GM21367 (cell line): ENCODE results near the gene TRAF5.

Source experiments
- ATAC-seq: cut with Tn5 transposase; IDR thresholded peaks from one replicate; pipeline ENCODE4 v1.9.1; 2021; ENCODE audit not compliant: unreplicated experiment

Gene TRAF5

GRCh38 chr1:211328084-211328694 is 1.6 kb downstream of the TRAF5 start:
- no peak for ATAC-seq

- no peak for ATAC-seq
These were observed 2.3 kb downstream of the TRAF5 start for GRCh38 chr1:211328866-211329475.

DNA sequence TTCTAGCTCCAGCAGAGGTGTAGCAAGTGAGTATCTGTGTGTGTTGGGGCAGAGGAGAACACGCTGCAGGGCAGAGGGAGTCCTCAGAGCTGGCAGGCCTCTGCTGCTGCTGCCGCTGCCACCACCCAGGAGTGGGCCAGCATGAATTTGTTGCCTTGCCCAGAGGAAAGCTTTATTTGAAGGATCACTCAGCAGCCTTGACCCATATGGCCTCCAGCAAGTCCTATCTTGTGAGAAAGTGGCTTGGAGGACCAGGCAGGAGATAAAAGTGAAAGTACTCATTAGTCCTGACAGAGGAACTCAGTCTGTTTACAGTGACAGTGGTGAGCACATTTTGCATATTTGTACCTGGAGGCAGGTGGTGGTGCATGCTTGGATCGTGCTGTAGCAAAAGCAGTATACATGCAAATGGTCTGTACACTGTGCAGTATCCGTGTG is 3.1 kb downstream of the TRAF5 start:
- ATAC-seq, result peak; percentile 50

GRCh38 chr1:211330282-211330936 is 3.8 kb downstream of the TRAF5 start:
- ATAC-seq, result no peak

DNA sequence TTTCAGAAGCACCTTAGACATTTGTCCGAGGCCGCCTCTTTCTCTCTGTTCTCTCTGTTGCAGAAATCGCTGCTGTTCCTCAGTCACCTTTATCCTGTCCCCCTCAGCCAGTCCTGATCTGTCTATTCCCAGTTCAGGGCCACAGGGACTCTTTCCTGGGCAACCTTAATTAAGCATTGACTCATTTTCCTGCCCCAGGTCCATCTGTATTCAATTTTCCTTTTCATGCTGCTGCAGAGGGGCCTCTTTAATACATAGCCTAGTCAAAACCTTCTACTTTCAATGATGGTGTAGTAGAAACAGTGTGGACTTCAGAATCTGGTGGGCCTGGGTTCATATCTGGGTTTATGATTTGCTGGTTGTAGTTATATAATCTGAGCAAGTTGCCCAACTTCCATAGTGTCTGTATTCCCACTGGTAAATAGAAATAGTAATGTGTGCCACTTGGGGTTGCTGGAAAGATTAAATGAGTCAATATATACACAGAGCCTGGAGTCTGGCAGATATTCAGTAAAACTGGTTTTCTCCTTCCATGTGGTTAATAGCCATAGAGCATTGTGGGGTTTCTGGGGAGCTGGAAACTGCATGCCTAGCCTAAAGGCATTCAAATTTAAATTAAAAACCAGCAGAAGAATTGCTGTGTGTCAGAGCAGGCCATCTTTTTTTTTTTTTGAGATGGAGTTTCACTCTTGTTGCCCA is 4.5 kb downstream of the TRAF5 start:
- ATAC-seq, result no peak

DNA sequence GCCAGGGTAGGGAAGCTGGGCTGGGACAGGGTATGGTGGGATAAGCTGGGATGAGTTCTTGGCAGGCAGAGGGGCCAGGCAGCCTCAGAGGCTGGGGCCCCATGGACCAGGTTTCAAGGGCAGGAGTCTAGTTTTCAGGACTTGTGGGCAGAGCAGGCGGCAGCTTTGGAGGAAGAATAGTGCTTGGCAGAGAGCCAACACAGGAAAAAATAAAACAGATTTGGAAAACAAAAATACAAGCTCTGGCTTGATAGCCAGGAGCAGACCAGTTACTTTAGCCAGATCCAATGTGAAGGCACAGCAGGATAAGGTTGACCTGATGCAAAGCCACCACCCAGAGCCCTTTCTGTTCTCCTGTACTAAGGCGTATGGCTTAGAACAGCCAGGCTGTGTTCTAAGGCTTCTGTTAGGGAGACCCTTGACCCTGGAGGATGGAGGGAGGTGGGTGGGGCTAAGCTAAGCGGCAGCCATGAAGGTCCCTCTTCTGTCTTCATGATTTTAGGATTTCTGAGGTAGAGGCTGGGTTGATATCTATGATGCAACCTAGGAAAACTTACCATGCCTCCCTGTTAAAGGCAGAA is 5.5 kb downstream of the TRAF5 start:
- no peak for ATAC-seq

DNA sequence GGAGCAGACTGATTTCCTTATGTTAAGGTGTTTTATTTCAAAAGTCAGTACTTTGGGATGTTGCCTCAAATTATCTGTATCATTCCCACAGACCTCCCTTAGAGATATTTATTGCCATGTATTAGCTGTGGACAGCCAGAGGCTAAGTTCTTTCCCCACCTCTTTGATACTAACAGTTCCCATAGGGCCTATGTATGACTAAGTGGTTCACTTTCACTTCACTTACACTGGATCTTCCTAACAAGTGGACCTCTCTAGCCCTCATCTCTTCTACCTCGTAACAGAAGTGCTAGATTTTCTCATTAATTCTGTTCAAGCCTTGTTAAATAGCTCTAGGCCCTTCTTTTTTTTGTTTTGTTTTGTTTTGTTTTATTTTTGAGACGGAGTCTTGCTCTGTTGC is 6.2 kb downstream of the TRAF5 start:
- no peak for ATAC-seq

DNA sequence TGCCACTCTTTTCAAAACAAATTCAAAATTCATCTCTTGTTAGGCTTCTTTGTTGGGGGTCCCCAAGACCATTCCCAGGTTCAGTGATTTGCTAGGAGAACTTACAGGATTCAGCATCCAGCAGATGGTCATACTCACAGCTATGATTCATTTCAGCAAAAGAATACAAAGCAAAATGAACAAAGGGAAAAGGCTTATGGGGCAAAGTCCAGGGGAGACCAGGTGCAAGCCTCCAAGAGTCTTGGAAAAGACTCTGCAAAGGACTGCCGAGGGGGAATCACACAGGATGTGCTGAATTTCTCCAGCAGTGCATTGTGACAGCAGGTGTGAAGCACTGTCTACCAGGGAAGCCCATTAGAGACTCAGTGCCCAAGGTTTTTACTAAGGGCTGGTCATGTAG is 7.3 kb downstream of the TRAF5 start:
- no peak for ATAC-seq

DNA sequence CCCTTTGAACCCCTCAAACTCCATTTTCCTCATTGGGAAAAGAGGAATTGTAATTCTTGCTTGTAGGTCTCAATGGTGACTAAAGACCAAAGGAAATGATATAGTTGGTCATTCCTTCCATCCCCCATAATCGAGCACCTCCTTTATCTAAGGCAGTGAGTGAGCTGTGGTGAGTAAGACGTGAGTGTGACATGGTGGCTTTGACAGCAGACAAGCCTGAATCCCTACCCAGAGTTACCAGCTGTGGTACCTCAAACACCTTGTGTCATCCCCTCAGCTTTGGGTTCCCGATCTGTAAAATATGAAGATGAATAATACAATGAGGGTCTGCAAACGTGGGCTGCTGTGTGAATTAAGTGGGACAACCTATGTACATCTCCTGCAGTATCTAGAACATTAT is 8.4 kb downstream of the TRAF5 start:
- ATAC-seq, result no peak

- peak; percentile 83 for ATAC-seq
These were observed 9.0 kb downstream of the TRAF5 start for GRCh38 chr1:211335522-211336157.

DNA sequence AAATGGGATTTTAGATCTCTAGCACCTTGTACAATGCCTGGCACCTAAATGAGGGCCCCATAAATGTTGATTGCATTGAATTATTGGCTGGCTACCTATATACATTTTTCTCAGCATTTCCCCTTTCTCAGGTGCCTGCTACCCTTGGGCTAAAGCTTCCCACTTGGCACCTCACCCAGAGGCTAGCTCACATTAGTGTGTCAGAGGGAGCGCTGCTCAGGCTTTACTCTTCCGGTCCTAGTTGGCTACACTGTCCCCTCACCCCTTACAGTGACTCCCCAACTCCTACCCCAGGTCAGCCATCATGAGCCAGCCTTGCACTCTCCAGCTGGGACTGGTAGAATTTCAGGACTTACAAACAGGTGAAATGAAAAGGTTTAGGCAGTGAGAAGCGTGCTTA is 9.5 kb downstream of the TRAF5 start:
- no peak for ATAC-seq

DNA sequence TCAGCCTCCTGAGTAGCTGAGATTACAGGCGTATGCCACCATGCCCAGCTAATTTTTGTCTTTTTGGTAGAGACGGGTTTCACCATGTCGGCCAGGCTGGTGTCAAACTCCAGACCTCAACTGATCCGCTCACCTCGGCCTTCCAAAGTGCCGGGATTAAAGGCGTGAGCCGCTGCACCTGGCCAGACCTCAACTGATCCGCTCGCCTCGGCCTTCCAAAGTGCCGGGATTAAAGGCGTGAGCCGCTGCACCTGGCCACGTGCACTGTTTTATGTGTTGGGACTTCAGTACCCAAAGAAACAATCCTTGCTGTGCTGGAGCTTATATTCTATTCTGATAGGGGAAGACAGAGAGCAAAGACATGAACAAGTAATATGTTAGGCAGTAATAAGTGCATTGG is 10.1 kb downstream of the TRAF5 start:
- ATAC-seq, result no peak

- ATAC-seq, result no peak
These were observed 11.0 kb downstream of the TRAF5 start for GRCh38 chr1:211337430-211338223.

- ATAC-seq, result no peak
These were observed 11.6 kb downstream of the TRAF5 start for GRCh38 chr1:211338224-211338620.

DNA sequence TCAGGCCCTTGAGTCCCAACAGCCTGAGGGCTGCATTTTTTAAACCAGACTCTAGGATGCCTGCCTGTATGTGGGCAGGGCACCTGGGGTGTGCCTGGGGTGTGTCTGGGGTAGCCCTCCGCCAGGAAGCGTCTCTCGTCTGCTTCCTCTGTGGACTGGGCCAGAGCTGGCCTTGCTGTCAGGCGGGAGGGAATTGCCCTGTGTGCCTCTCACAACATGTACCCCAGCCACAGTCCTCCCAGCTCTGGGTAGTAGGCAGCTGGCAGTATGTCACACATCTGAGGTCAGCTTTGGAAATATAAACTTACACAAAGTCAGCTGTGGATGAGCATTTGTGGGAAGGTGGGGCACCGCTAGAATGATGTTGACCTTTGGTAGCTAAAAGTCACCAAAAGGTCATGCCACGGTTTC is 13.0 kb downstream of the TRAF5 start:
- no peak for ATAC-seq

GRCh38 chr1:211340622-211341507 is 14.2 kb downstream of the TRAF5 start:
- no peak for ATAC-seq

- ATAC-seq, result no peak
These were observed 15.4 kb downstream of the TRAF5 start for GRCh38 chr1:211341999-211342398.

DNA sequence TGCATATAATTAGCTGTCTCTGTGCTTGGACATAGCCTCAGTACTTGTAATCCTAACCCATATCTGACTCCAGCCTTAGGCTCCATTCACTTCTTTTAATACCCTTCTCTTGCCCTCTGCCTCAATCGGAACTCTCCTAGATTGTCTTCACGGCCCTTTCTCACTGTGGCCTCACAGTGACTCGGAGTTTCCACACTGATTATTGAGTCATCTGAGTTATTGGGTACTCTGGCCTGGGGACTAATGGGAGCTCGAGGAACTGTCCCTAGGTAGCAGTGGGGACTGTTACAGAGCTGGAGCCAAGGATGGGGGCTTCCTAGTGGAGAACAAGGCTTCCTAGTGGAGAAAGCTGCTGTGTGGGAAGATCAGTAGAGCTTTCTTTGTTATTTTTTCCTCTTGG is 17.0 kb downstream of the TRAF5 start:
- ATAC-seq, result no peak

- ATAC-seq, result no peak
These were observed 17.6 kb downstream of the TRAF5 start for GRCh38 chr1:211344152-211344618.
